HepG2 (cell line): ENCODE measurements around the gene RPUSD3. TPM values are rescaled to one million over a fixed set of nuclear protein-coding genes. Genes with fewer than 3 reads are reported as not detected.
A peak's percentile ranks its signal among the peaks of the same experiment; 100 is the strongest.

ENCODE experiments used
- BORCS8-MEF2B ChIP-seq: sonication (generic); formaldehyde crosslinking; IDR thresholded peaks from 2 replicates; pipeline ENCODE4 v1.8.0; 2022; ENCODE audit warnings: mild to moderate bottlenecking, missing genetic modification reagents
- CEBPG ChIP-seq: IDR thresholded peaks from 2 replicates; pipeline ENCODE4 v1.6.1; 2016
- FOSL2 ChIP-seq: sonication (generic); formaldehyde crosslinking; IDR thresholded peaks from 2 replicates; pipeline ENCODE4 v1.4.0; 2020; ENCODE audit warnings: missing genetic modification reagents
- FOXP1 ChIP-seq, 2 experiments: fragments of 450-650 bp in 1 of 2; IDR thresholded peaks; 2 replicates each; pipeline ENCODE4 v1.6.1; 2017 to 2018; ENCODE audit warnings: antibody characterized with exemption in 1 of 2
- IRF2 ChIP-seq: IDR thresholded peaks from 2 replicates; pipeline ENCODE4 v1.6.1; 2018; ENCODE audit warnings: missing genetic modification reagents, missing compliant biosample characterization
- KDM6A ChIP-seq: IDR thresholded peaks from 2 replicates; pipeline ENCODE4 v1.6.1; 2016; ENCODE audit warnings: low read depth
- MED1 ChIP-seq: sonication (generic); formaldehyde crosslinking; IDR thresholded peaks from 2 replicates; pipeline ENCODE4 v1.4.0; 2020; ENCODE audit warnings: missing genetic modification reagents
- NCOA2 ChIP-seq: sonication (generic); formaldehyde crosslinking; IDR thresholded peaks from 2 replicates; pipeline ENCODE4 v1.8.0; 2022; ENCODE audit warnings: inconsistent platforms
- NR2C2 ChIP-seq: sonication (generic); formaldehyde crosslinking; IDR thresholded peaks from 2 replicates; pipeline ENCODE4 v1.4.0; 2020; ENCODE audit warnings: missing genetic modification reagents, mild to moderate bottlenecking, moderate library complexity, borderline replicate concordance
- NR2F1 ChIP-seq, 2 experiments: fragments of 450-650 bp in 1 of 2; formaldehyde crosslinking in 1 of 2; IDR thresholded peaks; 2 replicates each; pipeline versions ENCODE4 v1.5.0 to v1.6.1; 2016 to 2020; ENCODE audit warnings: mild to moderate bottlenecking in 1 of 2, missing compliant biosample characterization in 1 of 2, missing genetic modification reagents in 1 of 2, moderate library complexity in 1 of 2
- SOX13 ChIP-seq, 3 experiments: fragments of 450-650 bp in 1 of 3; sonication (generic) in 1 of 3; formaldehyde crosslinking in 1 of 3; IDR thresholded peaks in 2 of 3; conservative IDR thresholded peaks in 1 of 3; 2 replicates each; pipeline versions ENCODE4 v1.5.0 to v1.6.1; 2016 to 2020; ENCODE audit warnings: antibody characterized with exemption in 1 of 3, mild to moderate bottlenecking in 1 of 3, missing compliant biosample characterization in 1 of 3, missing genetic modification reagents in 1 of 3, moderate library complexity in 1 of 3
- SOX6 ChIP-seq, 2 experiments: fragments of 450-650 bp in 1 of 2; sonication (generic) in 1 of 2; formaldehyde crosslinking in 1 of 2; IDR thresholded peaks; 2 replicates each; pipeline versions ENCODE4 v1.4.0 to v1.6.1; 2017 to 2020; ENCODE audit warnings: antibody characterized with exemption in 1 of 2, mild to moderate bottlenecking in 1 of 2, missing genetic modification reagents in 1 of 2
- SP2 ChIP-seq: sonication (generic); formaldehyde crosslinking; IDR thresholded peaks from 2 replicates; pipeline ENCODE4 v1.5.1; 2020; ENCODE audit warnings: mild to moderate bottlenecking, missing genetic modification reagents
- TBX3 ChIP-seq: fragments of 450-650 bp; IDR thresholded peaks from 2 replicates; pipeline ENCODE4 v1.6.1; 2017; ENCODE audit warnings: antibody characterized with exemption, mild to moderate bottlenecking, inconsistent platforms, borderline replicate concordance
- ZNF460 ChIP-seq: sonication (generic); formaldehyde crosslinking; IDR thresholded peaks from 2 replicates; pipeline ENCODE4 v1.5.1; 2020; ENCODE audit warnings: missing genetic modification reagents, mild to moderate bottlenecking, borderline replicate concordance
- polyA plus RNA-seq, 8 experiments: library from polyadenylated mRNA; depleted of rRNA in 3 of 8; stranded (reverse) in 7 of 8; unstranded in 1 of 8; fragments of >200 nt; fragmentation: Illumina TruSeq in 4 of 8; extraction: Trizol in 4 of 8; gene quantifications; 2 replicates each; pipeline versions ENCODE4 v1.2.1 to v1.2.3, GENCODE V29; 2011 to 2016; ENCODE audit warnings: low read depth in 4 of 8, missing spikeins in 1 of 8, mixed read lengths in 1 of 8; ENCODE audit not compliant: insufficient read depth in 1 of 8
- total RNA-seq, 5 experiments: library from RNA; depleted of rRNA; stranded (reverse); fragments of >200 nt; fragmentation: Illumina TruSeq; extraction: Trizol; gene quantifications; 2 replicates each; pipeline ENCODE4 v1.2.3, GENCODE V29; 2016; ENCODE audit warnings: low read depth in 1 of 5
- TF ChIP-seq, protein P1 (sequence below): sonication (generic); formaldehyde crosslinking; IDR thresholded peaks from 2 replicates; pipeline ENCODE4 v1.4.0; 2020; ENCODE audit warnings: missing genetic modification reagents, borderline replicate concordance
- TF ChIP-seq, protein P2 (sequence below): sonication (generic); formaldehyde crosslinking; IDR thresholded peaks from 2 replicates; pipeline ENCODE4 v1.5.1; 2020; ENCODE audit warnings: mild to moderate bottlenecking, missing genetic modification reagents
- TF ChIP-seq, protein P3 (sequence below): sonication (generic); formaldehyde crosslinking; IDR thresholded peaks from 2 replicates; pipeline ENCODE4 v1.4.0; 2020; ENCODE audit warnings: missing genetic modification reagents, mild to moderate bottlenecking, borderline replicate concordance
- TF ChIP-seq, protein P4 (sequence below): sonication (generic); formaldehyde crosslinking; IDR thresholded peaks from 2 replicates; pipeline ENCODE4 v1.9.0; 2021; ENCODE audit warnings: missing genetic modification reagents, borderline replicate concordance

RPUSD3 gene
- total and polyA plus RNA-seq, 2 of the 13 experiments (the other 11 are each of a cell fraction or from before 2014, with no cell fraction given): 32.1 to 48.7 TPM

DNA sequence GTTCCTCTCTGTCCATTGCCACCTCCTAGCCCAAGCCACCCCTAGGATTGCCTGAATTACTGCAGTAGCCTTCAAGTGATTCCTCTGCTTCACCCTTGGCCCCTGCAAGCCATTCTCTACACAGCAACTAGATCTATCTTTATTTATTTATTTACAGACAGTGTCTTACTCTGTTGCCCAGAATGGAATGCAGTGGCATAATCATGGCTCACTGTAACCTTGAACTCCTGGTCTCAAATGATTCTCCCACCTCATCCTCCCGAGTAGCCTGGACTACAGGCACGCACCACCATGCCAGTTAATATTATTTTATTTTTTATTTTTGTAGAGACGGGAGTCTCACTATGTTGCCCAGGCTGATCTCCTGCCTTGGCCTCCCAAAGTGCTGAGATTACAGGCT is 44.7 kb upstream of the RPUSD3 start (continued):
- TF ChIP-seq IRF2 (CRISPR knock-in tag): 0 out of 2 replicates have a peak, but pooled peaks have one; percentile 16
- TF ChIP-seq TBX3: 0 out of 2 replicates have a peak, but pooled peaks have one; percentile 20
- TF ChIP-seq FOSL2 (CRISPR knock-in tag): peak; percentile 25
- no peak for TF ChIP-seq KDM6A (CRISPR knock-in tag)
- TF ChIP-seq SOX6 (IDR thresholded peaks at IDR 0.05): no peak
- TF ChIP-seq SOX6 (CRISPR knock-in tag; IDR thresholded peaks at IDR 0.05): 0 out of 2 replicates have a peak, but pooled peaks have one; percentile 10
- TF ChIP-seq, protein P1, sequence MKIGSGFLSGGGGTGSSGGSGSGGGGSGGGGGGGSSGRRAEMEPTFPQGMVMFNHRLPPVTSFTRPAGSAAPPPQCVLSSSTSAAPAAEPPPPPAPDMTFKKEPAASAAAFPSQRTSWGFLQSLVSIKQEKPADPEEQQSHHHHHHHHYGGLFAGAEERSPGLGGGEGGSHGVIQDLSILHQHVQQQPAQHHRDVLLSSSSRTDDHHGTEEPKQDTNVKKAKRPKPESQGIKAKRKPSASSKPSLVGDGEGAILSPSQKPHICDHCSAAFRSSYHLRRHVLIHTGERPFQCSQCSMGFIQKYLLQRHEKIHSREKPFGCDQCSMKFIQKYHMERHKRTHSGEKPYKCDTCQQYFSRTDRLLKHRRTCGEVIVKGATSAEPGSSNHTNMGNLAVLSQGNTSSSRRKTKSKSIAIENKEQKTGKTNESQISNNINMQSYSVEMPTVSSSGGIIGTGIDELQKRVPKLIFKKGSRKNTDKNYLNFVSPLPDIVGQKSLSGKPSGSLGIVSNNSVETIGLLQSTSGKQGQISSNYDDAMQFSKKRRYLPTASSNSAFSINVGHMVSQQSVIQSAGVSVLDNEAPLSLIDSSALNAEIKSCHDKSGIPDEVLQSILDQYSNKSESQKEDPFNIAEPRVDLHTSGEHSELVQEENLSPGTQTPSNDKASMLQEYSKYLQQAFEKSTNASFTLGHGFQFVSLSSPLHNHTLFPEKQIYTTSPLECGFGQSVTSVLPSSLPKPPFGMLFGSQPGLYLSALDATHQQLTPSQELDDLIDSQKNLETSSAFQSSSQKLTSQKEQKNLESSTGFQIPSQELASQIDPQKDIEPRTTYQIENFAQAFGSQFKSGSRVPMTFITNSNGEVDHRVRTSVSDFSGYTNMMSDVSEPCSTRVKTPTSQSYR (CRISPR knock-in tag): no peak
- 0 out of 2 replicates have a peak, but pooled peaks have one; percentile 18 for TF ChIP-seq FOXP1 (IDR thresholded peaks at IDR 0.05)
- peak; percentile 63 for TF ChIP-seq FOXP1 (CRISPR knock-in tag; IDR thresholded peaks at IDR 0.05)
- no peak for TF ChIP-seq SP2
- peak in 1 of 2 experiments; percentile 58; a peak in 1 of 4 replicates for TF ChIP-seq NR2F1 (CRISPR knock-in tag; IDR thresholded peaks at IDR 0.05)
- TF ChIP-seq MED1: peak; percentile 50
- no peak for TF ChIP-seq CEBPG
- TF ChIP-seq, protein P2, sequence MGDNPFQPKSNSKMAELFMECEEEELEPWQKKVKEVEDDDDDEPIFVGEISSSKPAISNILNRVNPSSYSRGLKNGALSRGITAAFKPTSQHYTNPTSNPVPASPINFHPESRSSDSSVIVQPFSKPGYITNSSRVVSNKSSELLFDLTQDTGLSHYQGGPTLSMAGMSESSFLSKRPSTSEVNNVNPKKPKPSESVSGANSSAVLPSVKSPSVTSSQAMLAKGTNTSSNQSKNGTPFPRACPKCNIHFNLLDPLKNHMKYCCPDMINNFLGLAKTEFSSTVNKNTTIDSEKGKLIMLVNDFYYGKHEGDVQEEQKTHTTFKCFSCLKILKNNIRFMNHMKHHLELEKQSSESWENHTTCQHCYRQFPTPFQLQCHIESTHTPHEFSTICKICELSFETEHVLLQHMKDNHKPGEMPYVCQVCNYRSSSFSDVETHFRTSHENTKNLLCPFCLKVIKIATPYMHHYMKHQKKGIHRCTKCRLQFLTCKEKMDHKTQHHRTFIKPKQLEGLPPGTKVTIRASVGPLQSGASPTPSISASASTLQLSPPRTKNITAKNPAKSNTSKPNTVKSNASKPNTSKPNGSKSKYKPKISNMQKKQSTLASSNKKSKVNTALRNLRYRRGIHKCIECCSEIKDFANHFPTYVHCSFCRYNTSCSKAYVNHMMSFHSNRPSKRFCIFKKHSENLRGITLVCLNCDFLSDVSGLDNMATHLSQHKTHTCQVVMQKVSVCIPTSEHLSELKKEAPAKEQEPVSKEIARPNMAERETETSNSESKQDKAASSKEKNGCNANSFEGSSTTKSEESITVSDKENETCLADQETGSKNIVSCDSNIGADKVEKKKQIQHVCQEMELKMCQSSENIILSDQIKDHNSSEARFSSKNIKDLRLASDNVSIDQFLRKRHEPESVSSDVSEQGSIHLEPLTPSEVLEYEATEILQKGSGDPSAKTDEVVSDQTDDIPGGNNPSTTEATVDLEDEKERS (CRISPR knock-in tag): peak; percentile 81; the same call in 1 of the 2 replicates
- no peak for TF ChIP-seq BORCS8-MEF2B (CRISPR knock-in tag)
- TF ChIP-seq NCOA2 (CRISPR knock-in tag): 0 out of 2 replicates have a peak, but pooled peaks have one; percentile 28
- TF ChIP-seq, protein P3, sequence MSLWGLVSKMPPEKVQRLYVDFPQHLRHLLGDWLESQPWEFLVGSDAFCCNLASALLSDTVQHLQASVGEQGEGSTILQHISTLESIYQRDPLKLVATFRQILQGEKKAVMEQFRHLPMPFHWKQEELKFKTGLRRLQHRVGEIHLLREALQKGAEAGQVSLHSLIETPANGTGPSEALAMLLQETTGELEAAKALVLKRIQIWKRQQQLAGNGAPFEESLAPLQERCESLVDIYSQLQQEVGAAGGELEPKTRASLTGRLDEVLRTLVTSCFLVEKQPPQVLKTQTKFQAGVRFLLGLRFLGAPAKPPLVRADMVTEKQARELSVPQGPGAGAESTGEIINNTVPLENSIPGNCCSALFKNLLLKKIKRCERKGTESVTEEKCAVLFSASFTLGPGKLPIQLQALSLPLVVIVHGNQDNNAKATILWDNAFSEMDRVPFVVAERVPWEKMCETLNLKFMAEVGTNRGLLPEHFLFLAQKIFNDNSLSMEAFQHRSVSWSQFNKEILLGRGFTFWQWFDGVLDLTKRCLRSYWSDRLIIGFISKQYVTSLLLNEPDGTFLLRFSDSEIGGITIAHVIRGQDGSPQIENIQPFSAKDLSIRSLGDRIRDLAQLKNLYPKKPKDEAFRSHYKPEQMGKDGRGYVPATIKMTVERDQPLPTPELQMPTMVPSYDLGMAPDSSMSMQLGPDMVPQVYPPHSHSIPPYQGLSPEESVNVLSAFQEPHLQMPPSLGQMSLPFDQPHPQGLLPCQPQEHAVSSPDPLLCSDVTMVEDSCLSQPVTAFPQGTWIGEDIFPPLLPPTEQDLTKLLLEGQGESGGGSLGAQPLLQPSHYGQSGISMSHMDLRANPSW (CRISPR knock-in tag): no peak
- TF ChIP-seq NR2C2 (CRISPR knock-in tag): no peak
- TF ChIP-seq, protein P4, sequence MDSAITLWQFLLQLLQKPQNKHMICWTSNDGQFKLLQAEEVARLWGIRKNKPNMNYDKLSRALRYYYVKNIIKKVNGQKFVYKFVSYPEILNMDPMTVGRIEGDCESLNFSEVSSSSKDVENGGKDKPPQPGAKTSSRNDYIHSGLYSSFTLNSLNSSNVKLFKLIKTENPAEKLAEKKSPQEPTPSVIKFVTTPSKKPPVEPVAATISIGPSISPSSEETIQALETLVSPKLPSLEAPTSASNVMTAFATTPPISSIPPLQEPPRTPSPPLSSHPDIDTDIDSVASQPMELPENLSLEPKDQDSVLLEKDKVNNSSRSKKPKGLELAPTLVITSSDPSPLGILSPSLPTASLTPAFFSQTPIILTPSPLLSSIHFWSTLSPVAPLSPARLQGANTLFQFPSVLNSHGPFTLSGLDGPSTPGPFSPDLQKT (CRISPR knock-in tag): no peak
- TF ChIP-seq SOX13 (IDR thresholded peaks at IDR 0.05): no peak
- peak in 1 of 2 experiments; percentile 37; a peak in 1 of 4 replicates for TF ChIP-seq SOX13 (CRISPR knock-in tag; conservative IDR thresholded peaks at IDR 0.05 in 1 of 2, IDR thresholded peaks at IDR 0.05 in 1 of 2)
- peak; percentile 97 for TF ChIP-seq ZNF460 (CRISPR knock-in tag)
